IPS DF 4.7 (cell line): ENCODE measurements around the gene ATP13A1.

Experiments used
- DNase-seq: peaks from one replicate; pipeline ENCODE4 v3.0.0-alpha.2; 2013; ENCODE audit warnings: low spot score; ENCODE audit errors: extremely low read depth

The ATP13A1 gene

DNA sequence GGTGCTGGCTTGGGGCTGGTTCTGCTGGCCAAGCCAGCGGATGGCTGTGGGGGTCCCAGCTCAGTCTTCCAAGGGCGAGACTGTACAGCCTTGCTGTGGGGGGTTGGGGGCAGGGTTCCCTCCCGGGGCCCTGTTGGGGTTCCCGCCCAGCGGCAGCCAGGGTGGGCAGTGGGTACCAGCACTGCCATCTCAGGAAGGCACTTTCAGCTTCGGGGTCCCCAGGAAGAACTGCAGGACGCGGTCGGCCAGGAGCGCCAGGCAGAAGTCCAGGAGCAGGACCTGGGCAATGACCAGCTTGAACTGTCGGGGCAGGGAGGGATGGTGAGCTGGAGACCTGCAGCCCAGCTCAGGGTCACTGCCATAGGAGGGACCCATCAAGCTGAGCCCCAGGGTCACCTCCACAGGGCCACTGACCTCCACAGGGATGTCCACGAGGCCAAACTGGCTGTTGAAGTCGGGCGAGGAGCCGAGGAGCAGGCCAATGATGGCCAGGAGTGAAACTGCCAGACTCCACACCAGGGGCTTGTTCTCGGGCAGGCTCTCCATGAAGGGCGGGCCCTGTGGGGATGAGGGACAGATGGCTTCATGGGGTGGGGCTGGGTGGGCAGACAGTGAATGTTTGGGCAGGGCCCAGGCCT, 18.1 kb downstream of the ATP13A1 start:
- no peak for DNase-seq

DNA sequence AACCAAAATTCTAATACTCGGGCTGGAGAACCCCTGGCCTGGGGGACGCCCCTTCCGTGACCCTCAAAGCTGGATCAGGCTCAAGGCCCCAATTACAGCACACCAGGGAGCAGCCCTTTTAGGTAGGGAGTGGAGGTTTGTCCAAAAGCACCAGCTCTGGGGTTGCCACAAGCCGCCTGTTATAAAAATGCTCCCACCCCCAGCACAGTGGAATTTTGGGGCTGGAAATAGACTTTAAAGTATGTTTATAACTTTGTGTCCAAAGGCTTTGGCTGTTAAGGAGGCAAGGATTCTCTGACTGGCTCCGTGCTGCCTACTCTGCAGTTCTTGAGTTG, 19.5 kb downstream of the ATP13A1 start:
- no peak for DNase-seq

DNA sequence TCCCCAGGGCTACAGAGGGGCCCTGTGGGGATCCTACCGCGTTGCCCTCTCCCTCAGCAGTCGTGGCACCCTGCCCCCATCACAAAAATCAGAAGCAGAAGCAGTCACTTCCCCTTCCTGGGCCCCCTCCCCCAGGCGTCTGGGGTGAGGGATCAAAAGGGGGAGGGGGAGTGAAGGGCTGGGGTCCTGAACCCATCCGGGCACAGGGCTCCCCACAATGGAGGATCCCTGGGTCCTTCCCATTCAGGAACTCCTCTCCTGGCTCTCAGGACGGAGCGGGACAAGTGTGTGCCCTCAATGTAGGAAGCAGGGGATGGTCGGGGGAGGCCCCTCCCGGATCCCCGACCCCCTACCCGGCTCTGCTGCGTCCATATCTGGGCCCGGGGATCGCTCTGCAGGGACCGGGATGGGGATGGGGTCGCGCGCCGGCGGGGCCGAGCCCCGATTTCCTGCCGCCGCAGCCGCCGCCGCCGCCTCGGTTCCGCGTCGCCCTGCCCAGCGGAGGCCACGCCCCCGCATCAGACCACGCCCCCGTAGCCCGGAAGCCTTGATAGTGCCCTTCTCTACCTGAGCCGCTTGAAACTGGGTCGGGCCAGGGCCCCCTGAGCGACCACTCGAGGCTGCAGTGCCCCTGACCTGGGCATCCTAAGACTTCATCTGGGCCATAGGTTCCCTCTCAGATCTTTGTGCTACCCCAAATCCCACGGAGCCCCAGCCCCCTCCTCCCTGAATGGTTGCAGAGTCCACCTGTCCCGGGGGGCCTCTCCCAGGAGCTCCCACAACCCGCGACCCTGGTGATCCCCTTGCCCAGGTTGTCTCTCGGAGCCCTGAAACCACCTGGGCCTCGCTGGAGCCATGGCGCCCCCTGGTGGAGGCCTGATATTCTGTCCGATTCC, 20.1 kb downstream of the ATP13A1 start, which contains the start of gene GMIP:
Gene GMIP (minus strand): TSS at position 500 of the 896 bp plus-strand sequence. CDS start 128 bp downstream, at position 372.
- DNase-seq = no peak

DNA sequence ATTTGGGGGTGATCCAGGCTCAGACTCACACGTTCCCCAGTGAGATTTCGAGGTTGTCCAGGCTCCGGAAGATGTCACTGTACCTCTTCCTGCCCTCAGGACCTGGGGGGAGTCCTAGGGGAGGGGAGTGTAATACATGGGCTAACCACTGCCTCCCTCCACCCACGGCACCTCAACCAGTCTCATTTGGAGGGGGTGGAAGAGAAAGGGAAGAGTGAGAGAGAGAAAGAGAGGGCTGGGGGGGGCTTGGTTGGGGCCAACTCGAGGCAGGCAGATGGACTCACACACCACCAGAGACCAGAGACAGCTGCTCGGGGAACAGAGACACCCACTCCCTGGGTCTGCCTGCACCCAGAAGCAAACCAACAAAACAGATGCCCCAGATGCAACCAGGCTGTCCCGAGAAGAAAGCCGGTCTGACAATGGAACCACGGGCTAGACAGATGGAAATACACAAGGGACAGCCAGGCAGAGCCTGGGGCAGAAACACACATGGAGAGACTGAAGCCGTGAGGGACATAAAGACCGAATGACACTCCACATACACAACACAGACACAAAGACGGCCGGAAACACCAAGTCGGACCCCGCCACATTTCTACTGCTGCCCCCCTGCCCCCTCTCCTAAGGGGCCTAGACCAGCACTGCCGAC, 20.8 kb downstream of the ATP13A1 start:
- no peak for DNase-seq

DNA sequence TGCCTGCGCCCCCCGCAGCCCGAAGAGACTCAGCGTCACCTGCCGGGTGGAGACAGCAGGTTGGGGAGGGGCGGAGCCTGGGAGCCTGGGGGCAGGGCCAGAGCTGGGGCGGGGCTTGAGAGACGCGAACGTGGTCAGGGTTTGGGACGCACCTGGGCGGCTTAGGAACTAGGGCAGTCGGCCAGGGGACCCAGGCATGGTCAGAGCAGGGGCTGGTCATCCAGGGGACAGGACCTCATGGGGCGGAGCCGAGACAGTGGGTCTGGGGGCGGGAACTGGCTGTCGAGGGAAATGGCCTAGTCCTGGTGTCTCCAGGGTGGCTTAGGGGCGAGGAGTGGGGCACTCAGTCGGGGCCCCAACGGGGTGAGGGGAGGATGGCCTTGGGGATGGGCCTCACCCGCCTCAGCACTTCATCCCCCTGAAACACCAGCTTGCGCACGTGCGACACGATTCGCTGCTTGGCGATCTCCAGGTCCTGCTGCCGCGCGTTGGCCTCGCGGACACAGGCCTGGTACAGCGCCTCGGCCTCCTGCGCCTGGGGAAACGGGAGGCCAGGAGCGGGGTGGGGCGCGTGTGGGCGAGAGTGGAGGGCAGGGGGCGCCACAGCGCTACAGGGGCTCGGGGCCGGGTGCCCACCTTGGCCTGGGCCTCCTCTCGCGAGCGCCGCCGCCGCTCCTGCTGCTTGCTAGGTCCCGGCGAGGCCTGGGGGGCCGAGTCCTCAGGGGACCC, 25.8 kb downstream of the ATP13A1 start:
- no peak for DNase-seq

DNA sequence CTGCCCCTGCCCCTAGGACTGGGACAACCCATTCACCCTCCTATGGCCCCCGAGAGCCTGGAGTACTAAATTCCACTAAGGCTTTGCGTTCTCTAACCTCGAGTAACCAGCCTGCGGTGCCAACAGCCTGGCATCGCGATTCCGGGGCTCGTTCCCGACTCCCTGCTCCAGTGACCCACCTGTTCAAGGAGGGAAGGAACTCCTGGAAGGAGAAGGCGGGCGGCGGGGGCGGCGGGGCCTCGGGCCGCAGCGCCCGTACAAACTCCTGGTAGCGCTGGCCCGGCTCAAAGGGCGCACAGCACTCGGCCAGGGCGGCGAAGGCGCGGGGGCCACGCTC, 26.3 kb downstream of the ATP13A1 start:
- no peak for DNase-seq

DNA sequence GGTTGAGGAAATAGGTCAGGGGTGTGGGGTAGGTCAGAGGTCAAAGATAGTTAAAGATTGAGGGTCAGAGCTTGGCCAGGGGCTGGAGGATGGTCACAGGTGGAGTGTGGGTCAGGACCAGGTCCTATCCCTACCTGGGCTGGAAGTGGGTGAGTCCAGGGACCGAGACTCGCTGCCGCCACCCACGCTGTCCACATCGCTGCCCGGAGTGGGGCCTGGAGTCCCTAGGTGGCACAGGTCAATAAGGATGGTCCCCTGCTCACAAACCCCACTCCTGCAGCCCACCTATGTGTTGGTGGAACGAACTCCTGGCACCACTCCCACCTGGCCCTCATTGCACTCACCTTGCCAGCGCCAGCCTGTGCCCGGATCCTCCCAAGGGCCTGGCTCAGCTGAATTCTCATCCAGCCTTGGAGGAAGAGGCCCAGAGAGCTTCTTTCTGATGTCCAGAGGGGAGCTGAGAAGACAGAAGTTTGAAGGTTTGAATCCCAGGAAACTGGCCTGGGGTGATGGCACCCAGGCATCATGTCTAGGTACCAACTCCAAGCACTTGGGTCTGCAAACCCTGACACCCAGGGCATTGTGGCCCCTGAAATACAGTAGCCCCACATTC, 26.8 kb downstream of the ATP13A1 start:
- DNase-seq = no peak

DNA sequence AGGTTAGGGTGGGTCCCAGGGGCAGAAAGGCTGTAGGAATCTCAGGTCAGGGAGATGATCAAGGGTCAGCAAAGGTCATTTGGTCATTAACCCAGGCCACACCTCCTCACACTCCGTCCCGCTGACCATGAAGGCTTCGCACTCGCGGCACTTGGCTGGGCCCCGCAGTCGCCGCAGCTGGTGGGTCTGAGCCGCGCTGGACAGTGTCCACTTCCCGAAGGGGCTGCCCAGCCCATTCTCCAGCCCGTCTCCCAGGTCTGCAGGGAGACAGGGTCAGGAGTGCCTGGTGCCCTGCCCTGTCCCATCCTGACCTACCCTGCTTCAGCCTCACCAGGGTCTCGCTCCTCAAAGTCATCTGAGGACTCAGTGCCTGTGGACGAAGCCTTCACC, 28.2 kb downstream of the ATP13A1 start:
- no peak for DNase-seq

DNA sequence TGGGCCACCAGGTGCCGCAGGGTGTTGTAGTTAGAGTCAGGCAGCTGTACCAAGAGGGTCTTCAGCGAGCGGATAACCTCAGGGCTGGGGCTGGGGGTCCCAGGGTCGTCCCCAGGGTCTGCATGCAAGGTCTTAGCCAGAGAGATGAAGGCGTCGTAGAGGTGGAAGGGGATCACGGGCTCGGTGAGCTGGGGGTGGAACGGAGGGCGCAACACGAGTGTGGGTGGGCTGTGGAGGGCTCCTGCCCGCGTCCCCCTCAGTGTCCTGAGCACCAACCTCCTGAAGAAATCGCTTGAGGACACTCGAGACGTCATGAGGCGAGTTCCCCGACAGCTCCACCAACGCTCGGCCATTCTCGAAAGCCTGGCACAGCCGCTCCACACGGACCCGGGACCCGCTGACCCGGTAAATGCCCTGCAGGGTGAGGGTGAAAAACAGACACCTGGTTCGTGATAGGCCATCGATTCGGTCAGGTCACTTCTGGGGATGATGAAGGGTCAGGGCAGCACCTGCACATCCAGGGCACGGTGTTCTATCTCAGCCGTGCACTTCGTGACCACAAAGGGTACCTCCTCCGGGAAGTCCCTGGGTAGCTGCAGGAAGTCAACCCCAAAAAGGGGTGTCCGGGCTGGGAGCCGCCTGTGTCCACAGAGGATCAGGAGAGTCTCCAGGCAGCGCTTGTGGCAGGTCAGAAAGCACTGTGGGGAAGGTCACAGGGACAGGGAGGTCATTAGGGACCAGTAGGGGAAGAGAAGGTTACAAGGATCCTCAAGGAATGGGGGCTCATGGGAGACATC, 28.8 kb downstream of the ATP13A1 start:
- DNase-seq = no peak

DNA sequence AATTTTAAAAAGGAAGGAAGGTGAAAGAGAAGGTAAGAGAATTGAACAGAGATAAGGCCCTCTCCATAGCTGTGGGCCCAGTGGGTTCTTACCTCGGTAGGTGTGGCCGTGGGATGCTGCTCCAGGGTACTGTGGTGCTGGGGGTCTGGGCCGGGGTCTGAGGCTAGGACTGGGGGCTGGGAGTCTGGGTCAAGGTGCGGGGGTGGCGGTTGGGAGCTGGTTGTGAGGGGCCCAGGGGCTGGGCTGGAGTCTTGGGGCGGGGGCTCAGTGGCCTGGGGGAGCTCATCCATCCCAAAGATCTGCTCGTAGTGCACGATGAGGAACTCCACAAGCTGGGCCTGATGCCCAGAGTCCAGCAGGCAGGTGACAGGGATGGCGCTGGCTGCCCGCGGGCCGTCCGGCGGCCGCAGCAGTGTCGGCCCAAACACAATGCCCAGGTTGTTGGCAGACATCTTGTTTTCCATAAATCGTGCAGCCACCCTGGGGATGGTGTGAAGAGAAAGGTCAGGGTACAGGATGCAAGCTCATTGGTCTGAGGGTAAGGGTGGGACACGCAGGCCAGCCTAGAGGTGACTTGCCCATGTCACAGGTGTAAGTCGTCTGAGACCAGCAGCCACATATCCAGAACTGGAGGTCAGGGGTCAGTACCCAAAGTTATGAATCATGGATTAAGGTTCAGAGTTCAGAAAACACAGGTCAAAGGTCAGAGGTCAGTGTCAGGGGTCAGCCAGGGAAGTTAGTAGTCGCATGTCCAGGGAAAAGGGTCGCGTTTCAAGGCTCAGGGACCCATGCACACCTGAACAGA, 29.6 kb downstream of the ATP13A1 start:
- no peak for DNase-seq

DNA sequence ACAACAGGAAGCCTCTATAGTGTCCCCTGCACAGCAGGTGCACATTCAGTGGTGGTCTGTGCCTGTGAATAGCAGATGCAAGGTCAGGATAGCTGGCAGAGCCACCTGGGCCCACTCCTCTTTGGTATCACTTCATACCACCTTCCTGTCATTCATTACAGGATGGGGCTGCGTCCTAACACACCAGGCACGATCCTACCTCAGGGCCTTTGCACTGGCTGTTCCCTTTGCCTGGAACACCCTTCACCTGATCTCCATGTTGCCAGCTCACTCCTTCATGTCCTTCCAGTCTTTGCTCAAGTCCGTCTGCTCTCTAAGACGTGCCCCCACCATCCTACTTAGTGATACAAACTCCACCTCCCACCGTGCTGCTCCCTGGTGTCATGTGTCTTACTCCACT, 30.8 kb downstream of the ATP13A1 start:
- no peak for DNase-seq

DNA sequence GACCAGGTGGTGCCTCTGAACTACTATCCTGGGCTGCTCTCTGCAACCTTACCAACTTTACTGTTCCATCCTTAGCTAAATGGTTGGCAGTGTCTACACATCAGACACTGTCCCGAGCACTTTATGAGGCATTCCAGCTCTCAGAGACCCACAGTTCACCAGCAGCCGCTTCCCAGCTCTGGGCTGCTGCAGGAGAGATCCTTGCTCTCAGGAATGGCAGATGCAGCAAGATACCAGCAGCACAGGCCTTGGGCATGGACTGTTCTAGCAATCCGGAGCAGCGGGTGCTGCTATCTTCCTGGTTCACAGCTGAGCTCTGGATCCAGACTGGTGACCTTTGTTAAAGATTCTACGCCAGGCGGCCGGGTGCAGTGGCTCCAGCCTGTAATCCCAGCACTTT, 32.1 kb downstream of the ATP13A1 start:
- no peak for DNase-seq

DNA sequence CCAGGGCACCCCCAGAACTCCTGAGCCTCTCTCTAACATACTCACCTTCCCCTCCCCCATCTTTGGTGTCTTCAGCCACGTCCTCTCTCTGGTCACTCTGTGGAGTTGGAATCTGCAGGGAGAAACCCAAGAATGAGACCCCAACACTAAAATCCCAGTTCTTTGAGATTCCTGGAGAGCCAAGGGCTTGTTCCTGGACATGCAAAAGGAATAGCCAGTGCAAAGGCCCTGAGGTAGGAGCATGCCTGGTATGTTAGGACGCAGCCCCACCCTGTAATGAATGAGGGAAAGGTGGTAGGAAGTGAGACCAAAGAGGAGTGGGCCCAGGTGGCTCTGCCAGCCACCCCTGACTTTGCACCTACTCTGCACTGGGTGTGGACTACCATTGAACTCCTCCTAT, 33.0 kb downstream of the ATP13A1 start:
- DNase-seq = no peak

DNA sequence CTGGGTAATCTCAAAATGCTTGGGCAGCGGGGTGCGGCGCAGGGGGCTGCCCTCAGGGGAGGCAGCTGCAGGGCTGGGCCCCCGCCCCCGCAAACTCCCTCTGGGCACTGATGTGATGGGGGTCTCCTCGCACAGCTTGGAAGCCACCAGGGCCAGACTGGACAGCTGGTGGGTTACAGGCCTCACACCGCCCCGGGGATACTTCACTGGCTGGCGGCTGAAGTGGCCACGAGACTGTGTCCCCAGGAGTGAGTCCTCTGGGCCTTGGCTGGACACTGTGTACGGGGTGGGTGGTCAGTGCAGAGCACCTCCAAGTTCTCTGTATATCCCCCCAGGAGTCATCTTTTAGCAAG, 33.4 kb downstream of the ATP13A1 start:
- no peak for DNase-seq

DNA sequence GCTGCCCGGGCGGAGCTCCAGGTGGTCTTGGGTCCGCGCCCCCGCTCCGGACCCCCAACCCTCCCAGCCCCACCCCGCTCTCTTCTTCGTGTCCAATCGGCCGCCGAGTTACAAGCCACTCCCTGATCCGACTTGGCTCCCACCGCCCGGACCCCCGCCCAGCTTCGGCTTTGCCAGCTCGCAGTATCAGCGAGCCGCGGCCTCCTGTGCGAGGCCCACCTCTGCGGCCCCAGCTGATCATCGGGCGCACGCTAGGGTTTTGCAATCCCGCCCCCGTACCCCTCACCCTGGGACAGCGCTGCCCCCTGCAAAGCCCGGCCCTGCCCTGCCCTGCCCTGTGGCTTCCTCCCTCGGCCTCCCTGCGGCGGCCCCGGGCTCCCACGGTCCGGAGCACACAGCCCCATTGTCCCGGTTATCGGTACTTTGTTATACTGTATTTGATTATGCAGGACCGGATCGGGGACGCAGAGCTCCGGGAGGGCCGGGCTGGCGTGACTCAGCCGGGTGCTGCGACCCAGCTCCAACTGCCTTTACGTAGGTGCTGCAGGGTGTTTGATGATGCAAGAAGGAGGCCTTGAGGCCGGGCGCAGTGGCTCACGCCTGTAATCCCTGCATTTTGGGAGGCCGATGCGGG, 34.9 kb downstream of the ATP13A1 start:
- DNase-seq = no peak

DNA sequence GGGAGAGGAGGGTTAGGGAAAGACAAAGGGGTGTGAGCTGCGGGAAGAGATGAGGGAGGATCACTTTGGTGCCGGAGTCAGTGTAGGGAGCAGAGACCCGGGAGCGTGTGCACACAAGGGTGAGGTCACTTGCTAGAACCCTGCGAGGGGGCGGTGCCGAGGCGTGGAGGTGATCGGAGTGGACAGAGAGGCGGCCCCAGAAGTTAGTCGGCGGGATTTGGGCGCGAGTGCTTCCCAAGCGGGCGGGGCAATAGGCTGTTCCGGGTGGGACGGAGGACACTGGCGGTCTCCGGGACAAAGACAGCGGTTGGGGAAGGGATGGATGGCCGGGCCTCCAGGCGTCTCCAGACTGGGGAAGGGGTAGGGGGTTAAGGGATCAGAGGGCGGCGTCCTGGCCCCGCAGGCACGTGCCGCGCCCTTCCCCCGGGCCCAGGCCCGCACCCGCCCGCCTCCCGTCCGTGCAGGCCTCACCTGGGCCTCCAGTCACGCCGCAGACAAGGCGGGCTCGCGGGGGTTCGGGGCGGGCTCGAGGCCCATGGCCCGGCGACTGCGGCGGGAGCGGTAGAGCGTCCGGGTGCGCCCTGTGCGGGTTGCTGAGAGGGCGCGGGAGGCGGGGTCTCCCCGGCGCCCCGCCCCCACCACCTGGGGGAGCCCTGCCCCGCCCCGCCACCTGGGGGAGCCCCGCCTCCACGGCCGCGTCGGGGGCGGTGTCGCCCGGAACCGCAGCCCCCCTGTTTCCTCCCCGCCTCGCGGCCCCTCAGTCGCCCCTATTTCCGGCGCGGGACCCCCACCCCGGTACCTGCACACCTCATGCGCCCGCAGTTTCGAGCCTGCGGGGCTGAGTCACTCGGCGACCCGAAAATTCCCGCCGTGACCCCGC, 35.6 kb downstream of the ATP13A1 start, which contains the start of gene LPAR2:
Gene LPAR2 (minus strand): TSS at position 600 of the 880 bp plus-strand sequence. CDS start 945 bp downstream, outside the sequence.
- DNase-seq = no peak

DNA sequence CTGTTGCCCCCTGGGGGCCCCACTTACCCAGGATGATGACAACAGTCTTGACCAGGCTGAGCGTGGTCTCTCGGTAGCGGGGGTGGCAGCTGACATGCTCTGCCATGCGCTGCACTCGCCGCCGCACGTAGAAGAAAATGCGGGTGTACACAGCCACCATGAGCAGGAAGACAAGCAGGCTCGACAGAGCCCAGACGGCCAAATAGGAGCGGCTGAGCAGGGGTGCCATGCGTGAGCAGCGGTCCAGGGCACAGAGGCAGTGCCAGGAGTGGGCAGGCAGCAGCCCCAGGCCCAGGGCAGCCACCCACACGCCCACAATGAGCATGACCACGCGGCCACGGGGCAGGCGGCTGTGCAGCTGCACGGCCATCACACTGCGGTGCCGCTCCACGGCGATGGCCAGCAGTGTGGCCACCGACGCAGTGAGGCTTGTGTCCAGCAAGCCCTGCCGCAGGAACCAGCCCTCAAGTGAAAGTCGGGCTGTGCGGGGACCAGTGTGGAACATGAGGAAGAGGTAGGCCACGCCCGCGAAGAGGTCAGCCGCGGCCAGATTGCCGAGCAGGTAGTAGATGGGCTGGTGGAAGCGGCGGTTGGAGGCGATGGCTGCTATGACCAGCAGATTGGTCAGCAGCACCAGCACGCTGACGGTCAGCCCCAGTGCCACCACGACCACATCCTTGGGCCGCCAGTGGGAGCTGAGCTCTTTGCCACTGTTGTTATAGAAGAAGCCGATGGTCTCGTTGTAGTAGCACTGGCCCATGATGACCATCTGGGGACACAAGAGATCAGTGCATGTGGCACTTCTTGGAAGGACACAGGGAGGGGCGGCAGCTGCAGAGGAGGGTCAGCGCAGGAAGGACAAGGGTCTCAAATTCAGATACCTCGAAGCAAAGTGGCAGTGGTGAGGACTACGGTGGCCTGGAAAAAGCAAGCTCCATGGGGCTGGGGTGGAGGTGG, 36.7 kb downstream of the ATP13A1 start:
- no peak for DNase-seq
